OCI-LY1 (cell line): ENCODE data around the gene KCNIP4.

Source experiments
- CTCF ChIP-seq: fragments of 200-600 bp; sonication (generic), shearing (Covaris generic); IDR thresholded peaks from 2 replicates; pipeline ENCODE4 v1.5.1; 2017; ENCODE audit warnings: mild to moderate bottlenecking, antibody characterized with exemption, low read length, moderate library complexity, mixed read lengths
- EZH2 ChIP-seq: fragments of 200-600 bp; sonication (generic), shearing (Covaris generic); IDR thresholded peaks from 2 replicates; pipeline ENCODE4 v1.8.0; 2017; ENCODE audit warnings: borderline replicate concordance, mixed run types, mild to moderate bottlenecking, antibody characterized with exemption, low read length, moderate library complexity, mixed read lengths

GRCh38 chr4:21290562-21290961 is 658.0 kb downstream of the KCNIP4 start:
- TF ChIP-seq CTCF = no peak
- no peak for TF ChIP-seq EZH2
